Bronchial smooth muscle cell (primary cell): Measurements from ENCODE around the gene XRCC2. TPM values are rescaled to one million over a fixed set of nuclear protein-coding genes. Genes with fewer than 3 reads are reported as not detected.

Experiments
- total RNA-seq: library from RNA; depleted of rRNA; stranded (reverse); fragments of >200 nt; gene quantifications from 2 replicates; pipeline ENCODE4 v1.2.1, GENCODE V29; 2014

Gene XRCC2
- 0.26 and 0.47 TPM in 2 replicates for total RNA-seq

DNA sequence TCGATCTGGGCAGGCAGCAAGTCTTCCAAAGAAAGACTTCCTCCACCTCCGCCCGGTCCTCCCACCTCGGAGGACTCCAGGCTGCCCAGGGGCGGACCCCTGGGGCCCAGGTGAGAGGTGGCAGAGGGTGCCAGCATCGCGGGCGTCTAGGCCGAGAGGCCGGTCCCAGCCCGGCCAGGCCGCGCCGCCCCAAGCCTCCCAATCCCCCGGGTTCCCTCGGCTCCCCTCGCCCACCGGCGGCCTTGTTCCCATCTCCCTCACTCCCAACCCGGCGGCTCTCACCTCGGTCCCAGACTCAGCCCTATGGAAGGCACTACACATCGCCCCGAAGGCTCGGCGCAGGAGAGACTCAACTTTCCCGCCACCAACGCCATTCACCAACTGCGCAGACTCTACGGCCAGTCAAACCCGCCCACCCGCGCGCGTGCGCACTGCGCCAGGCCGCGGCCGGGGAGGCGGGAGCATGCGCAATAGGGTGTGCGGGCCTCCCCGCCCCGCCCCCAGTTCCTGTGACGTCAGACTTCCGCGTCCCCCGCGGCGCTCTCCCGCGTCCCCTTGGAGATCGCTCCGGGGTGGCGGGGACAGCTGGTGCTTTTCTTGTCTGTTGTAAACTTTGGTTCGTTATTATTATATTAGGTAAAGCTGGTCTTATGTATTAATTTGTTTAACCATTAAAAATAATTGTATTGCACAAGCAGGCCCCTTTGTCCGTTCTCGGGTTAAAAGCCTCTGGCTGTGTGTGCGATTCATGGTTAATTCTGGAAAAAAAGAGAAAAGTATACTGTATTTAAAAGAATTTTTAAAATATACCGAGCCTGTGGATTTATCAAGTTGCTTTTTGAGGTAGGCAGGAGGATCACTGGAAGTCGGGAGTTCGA, at the start of gene XRCC2:
Gene XRCC2 (minus strand): TSS at position 383 of the 878 bp plus-strand sequence. CDS start 62 bp downstream, at position 321.

Other genes with a start within 250 kb of the XRCC2 start
- gene KMT2C, start 240.1 kb downstream of the XRCC2 start, total RNA-seq, result 21.4 and 21.7 TPM in 2 replicates
- gene ACTR3B, start 83.6 kb upstream of the XRCC2 start, total RNA-seq, result 6.0 and 7.6 TPM in 2 replicates